Daoy (cell line): ENCODE results near the gene HIVEP3. TPM values are rescaled to one million over a fixed set of nuclear protein-coding genes. Genes with fewer than 3 reads are reported as not detected.

Experiments
- DNase-seq: peaks from one replicate; pipeline ENCODE4 v3.0.0-alpha.2; 2015; ENCODE audit warnings: low read depth
- total RNA-seq: library from RNA; depleted of rRNA; stranded (reverse); fragments of >200 nt; shearing (Covaris generic); gene quantifications from 2 replicates; pipeline ENCODE4 v1.2.3, GENCODE V29; 2014

Gene HIVEP3
- total RNA-seq, 1 experiment from 2014 or later, result 9.5 TPM

- DNase-seq, result no peak
Observed at GRCh38 chr1:41632781-41633575, 285.7 kb downstream of the HIVEP3 start.

GRCh38 chr1:41631971-41632370 is 286.8 kb downstream of the HIVEP3 start:
- peak; percentile 59 for DNase-seq

- DNase-seq, result no peak
Observed at GRCh38 chr1:41631154-41631553, 287.6 kb downstream of the HIVEP3 start.

- peak; percentile 58 for DNase-seq
Observed at GRCh38 chr1:41629571-41629970, 289.2 kb downstream of the HIVEP3 start.

- no peak for DNase-seq
Observed at GRCh38 chr1:41629141-41629540, 289.6 kb downstream of the HIVEP3 start.

- no peak for DNase-seq
Observed at GRCh38 chr1:41627491-41628280, 291.0 kb downstream of the HIVEP3 start.

- DNase-seq, result peak; percentile 88
Observed at GRCh38 chr1:41626616-41627375, 291.9 kb downstream of the HIVEP3 start.

- peak; percentile 85 for DNase-seq
Observed at GRCh38 chr1:41626146-41626545, 292.6 kb downstream of the HIVEP3 start.

- no peak for DNase-seq
Observed at GRCh38 chr1:41623736-41624135, 295.0 kb downstream of the HIVEP3 start.

GRCh38 chr1:41622859-41623732 is 295.6 kb downstream of the HIVEP3 start:
- peak; percentile 18 for DNase-seq

GRCh38 chr1:41622402-41622801 is 296.3 kb downstream of the HIVEP3 start:
- no peak for DNase-seq

GRCh38 chr1:41621791-41622190 is 296.9 kb downstream of the HIVEP3 start:
- no peak for DNase-seq

GRCh38 chr1:41621256-41621655 is 297.5 kb downstream of the HIVEP3 start:
- no peak for DNase-seq

- DNase-seq, result no peak
Observed at GRCh38 chr1:41620365-41621169, 298.2 kb downstream of the HIVEP3 start.

GRCh38 chr1:41619511-41620364 is 299.0 kb downstream of the HIVEP3 start:
- peak; percentile 33 for DNase-seq

GRCh38 chr1:41618871-41619270 is 299.9 kb downstream of the HIVEP3 start:
- no peak for DNase-seq

GRCh38 chr1:41618066-41618825 is 300.5 kb downstream of the HIVEP3 start:
- DNase-seq, result no peak

- DNase-seq, result no peak
Observed at GRCh38 chr1:41617336-41617735, 301.4 kb downstream of the HIVEP3 start.

- DNase-seq, result no peak
Observed at GRCh38 chr1:41616563-41616962, 302.2 kb downstream of the HIVEP3 start.
